ENCODE data around the gene SPINK5.

The SPINK5 gene

DNA sequence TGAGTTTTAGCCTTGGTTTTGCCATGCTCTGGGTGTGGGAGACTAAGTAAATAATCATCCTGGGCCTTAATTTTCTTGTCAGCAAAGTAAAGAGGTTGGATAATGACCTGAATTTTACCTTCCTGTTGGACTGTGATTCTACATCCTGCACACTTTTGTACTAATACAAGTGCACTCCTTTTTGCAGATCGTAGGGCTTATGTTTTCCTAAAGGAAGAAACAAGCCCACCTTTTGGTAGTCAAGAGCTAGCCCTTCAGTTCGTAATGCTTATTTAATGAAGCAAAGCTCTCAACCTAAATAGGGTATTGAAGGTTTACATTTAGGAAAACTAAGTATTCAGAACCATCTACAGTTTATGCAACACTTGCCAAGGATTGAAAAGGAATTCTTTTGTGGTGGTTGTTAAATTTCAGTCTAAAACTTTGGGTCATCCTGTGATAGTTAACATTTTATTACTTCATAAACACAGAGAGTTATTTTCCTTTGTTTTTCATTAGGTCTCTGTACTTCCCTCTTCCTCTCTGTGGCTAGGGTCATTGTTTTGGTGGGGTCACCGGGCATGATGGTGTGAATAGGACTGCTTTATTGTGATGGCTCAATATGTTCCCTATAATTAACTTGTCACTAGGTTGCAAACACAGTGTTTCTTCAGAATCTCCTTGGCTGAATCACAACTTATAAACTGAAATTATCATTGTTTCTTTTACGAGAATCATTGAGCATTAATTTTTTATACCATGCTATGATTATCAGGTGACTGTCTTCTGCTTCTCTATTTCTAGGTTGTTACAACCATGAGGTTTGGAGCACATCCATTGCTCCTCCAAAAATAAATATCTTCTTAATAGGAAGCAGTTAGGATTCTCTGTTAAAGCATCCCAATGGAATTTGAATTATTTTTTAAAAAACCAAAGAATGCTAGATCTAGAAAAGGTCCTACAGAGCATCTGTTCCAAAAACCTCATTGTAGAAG lies 28.5 kb downstream of the SPINK5 start:
- no peak for DNase-seq

- no peak for DNase-seq
Measured at GRCh38 chr5:148094336-148094735, 30.6 kb downstream of the SPINK5 start.

DNA sequence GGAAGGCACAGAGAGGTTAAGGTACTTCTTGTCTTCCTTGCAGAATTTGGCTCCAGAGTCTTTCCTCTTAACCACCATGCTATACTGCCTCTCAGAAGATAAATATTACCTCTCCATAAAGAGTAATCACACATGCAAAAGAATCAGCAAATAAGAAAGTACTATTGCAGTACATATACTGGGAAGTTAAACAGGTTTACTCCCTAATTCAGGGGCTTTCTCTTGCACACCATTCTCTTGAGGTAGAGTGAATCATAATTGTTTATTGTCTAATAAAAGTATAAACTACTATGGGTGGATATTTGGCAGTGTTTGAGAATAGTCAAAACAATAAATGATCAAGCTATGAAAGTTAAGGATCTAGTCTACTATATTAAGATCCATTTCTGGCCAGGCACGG lies 40.4 kb downstream of the SPINK5 start:
- no peak for DNase-seq

GRCh38 chr5:148107608-148108007 lies 43.8 kb downstream of the SPINK5 start:
- no peak for DNase-seq

DNA sequence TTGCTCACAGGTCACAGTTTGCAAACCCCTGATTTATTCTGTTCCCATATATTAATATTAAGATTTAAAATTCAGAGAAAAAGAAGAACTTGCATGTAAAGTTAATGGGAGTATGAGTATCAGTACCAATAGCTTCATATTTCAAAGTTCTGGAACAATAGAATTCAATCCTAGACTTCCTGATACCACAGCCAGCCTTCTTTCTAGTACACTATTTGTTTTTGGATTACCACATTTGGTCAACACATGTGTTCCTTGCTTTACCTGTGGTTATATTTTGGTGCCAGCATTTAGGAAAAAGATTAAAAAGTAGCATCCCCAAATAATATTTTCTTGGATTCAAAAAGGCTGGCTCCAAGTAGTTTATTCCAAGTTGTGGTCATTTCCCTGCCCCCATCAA lies 49.5 kb downstream of the SPINK5 start:
- no peak for DNase-seq

- no peak for DNase-seq
Measured at GRCh38 chr5:148120317-148120716, 56.5 kb downstream of the SPINK5 start.

DNA sequence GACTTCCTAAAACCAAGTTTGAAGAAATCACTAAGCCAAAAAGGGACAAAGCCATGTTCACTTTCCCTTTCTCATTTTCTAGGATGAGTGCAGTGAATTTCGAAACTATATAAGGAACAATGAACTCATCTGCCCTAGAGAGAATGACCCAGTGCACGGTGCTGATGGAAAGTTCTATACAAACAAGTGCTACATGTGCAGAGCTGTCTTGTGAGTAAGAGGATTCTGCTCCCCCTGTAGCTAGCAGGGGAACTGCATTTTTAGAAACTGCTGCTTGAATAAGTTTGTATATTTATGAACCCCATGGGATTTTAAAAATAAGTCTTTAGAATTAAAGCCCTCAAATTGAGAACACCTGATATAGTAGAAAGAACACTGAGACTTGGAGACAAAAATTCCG lies 61.9 kb downstream of the SPINK5 start:
- peak; percentile 5 for DNase-seq

- DNase-seq, result no peak
Measured at GRCh38 chr5:148135091-148136048, 71.6 kb downstream of the SPINK5 start.

DNA sequence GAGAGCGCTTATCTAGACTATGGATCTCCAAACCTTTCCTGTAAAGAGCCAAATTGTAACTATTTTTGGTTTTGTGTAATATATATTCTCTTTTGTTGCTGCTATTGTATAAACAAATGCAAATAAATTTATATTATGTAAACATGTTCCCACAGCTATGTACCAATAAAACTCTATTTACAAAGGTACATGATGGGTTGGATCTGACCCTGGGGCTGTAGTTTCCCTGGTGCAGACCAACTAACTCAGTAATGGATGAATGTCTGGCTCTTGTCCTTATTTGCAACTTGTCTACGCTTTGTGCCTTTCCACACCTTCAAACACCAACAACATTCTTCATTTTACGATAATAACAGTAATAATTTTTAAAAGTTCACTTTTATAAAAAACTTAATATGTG lies 77.1 kb downstream of the SPINK5 start:
- DNase-seq, result no peak

DNA sequence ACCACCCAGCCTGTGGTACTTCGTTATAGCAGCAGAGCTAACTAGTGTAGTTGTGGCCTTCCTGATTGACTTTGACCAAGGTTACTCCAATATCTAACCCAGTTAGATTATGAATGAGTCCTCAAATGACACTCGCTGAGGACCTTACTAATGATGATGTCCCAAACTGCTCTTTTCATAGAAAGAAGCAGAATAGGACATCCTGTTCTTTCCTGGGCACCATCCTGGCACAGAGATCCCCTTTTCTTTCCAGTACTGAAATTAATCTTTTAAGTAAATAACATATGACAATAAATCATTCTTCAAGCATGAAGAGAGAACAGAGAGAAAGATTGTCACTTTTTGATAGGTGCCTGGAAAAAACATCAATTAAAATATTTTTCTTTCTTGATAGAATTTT lies 77.9 kb downstream of the SPINK5 start:
- no peak for DNase-seq

DNA sequence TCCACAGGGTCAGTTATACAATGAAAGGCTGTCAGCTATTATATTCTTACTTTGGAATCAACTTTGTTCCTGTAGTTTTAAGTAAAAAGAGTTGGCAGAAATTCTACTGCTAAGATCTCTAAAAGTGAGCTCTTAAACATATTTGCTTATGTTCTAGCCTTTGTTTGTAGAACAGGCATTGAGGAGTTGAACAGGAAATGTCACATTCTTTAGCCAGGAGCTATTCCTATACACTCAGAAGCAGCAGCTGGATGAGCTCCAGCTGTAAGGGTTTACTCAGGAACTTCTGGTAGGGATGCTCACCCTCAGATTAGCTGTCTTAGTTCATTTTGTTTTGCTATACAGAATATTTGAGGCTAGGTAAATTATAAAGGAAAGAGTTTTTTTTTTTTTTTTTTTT lies 82.1 kb downstream of the SPINK5 start:
- DNase-seq, result peak; percentile 2

- DNase-seq, result no peak
Measured at GRCh38 chr5:148146487-148146886, 82.7 kb downstream of the SPINK5 start.

DNA sequence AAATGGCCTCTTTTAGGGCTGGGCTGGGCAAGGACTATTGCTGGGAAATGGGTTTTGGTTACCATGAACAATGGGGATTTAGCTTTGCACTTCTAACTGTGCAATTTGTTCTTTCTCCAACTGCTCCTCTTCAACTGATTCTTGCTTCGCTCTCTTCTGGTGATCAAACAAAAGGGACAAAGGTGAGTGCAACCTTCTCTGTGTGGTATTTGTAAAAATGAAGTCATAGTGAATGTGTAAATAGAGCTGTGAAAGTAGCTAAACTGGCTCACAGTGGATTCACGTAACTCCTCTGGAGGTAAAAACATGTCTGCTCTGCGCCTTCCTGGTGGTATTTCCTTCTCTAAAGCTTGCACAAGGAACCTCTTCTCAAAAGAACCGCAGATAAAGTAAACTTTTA lies 83.6 kb downstream of the SPINK5 start:
- no peak for DNase-seq

DNA sequence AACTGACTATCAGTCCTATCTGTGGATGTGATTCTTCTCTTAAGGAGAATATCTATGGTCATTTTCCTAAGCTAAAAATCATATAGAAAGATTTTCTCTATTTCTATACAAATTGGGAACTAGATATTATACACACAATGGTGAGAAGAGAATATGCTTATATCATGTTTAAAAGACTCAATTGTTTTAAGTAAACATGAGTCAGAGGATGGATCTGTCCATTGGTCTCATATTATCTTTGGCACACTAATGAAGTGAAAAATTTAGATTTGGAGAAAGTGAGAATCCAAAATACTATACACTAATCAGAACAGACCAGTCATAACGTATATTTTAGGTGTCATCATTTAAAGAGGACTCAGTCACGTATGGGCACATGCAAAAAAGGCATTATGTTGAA lies 88.1 kb downstream of the SPINK5 start:
- no peak for DNase-seq

- no peak for DNase-seq
Measured at GRCh38 chr5:148152781-148153180, 89.0 kb downstream of the SPINK5 start.

- no peak for DNase-seq
Measured at GRCh38 chr5:148156609-148157008, 92.8 kb downstream of the SPINK5 start.

- no peak for DNase-seq
Measured at GRCh38 chr5:148162038-148162437, 98.3 kb downstream of the SPINK5 start.

DNA sequence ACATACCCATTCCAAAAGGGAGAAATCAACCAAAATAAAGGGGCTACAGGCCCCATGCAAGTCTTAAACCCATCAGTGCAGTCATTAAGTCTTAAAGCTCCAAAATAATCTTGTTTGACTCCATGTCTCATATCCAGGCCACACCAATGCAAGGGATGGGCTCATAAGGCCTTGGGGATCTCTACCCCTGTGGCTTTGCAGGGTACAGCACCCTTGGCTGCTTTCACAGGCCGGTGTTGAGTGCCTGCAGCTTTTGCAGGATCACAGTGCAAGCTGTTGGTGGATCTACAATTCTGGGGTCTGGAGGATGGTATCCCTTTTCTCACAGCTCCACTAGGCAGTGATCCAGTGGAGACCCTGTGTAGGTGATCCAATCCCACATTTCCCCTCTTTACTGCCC lies 99.6 kb downstream of the SPINK5 start:
- no peak for DNase-seq

GRCh38 chr5:148166550-148167283 lies 102.9 kb downstream of the SPINK5 start:
- DNase-seq, result no peak

- DNase-seq, result no peak
Measured at GRCh38 chr5:148168246-148168645, 104.5 kb downstream of the SPINK5 start, which contains the start of gene SPINK14. Gene SPINK14 (plus strand): TSS chr5:148168546. CDS start chr5:148169733, 1,187 bp downstream.

DNA sequence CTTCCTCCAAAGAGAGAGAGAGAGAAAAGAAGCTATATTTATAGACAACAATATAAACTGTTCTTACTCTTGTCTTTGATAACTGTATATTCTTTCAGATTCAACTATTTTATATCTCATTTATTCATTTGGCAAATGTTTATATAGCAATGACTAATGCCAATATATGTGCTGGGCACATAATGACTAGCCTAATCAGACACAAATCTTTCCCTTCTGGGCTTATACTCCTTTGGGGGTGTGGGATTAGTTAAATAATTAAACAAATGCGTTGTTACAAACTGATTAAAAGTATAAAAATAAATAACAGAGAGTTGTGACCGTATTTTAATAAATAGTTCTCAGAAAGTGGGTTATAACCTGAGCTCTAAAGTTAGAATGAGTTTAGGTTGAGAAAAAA lies 108.6 kb downstream of the SPINK5 start:
- no peak for DNase-seq

- DNase-seq, result no peak
Measured at GRCh38 chr5:148176480-148176879, 112.7 kb downstream of the SPINK5 start.

GRCh38 chr5:148177207-148177606 lies 113.4 kb downstream of the SPINK5 start:
- no peak for DNase-seq
